OCI-LY7 (cell line): Measurements from ENCODE around the gene VGLL3. TPM values are rescaled to one million over a fixed set of nuclear protein-coding genes. Genes with fewer than 3 reads are reported as not detected.

ENCODE experiments used
- Bru-seq: library from RNA; stranded (reverse); fragments of 400-500 nt; gene quantifications from one replicate; lab custom pipeline; 2021; lab: Mats Ljungman, UMichigan
- BruChase-seq, 2 experiments: library from RNA; stranded (reverse); fragments of 400-500 nt; gene quantifications; one replicate each; lab custom pipeline; 2021; lab: Mats Ljungman, UMichigan
- BruUV-seq: library from RNA; stranded (reverse); fragments of 400-500 nt; replicated peaks from 2 replicates; lab custom pipeline; 2021; lab: Mats Ljungman, UMichigan
- CTCF ChIA-PET: fragments of 300-600 bp; sonication (Branson Sonifier 250); formaldehyde crosslinking; loops from one replicate; lab custom pipeline; 2022; ENCODE audit warnings: antibody characterized with exemption; ENCODE audit not compliant: unreplicated experiment; lab: Charles Lee
- POLR2A ChIA-PET: fragments of 300-600 bp; sonication (Branson Sonifier 250); formaldehyde crosslinking; loops from one replicate; lab custom pipeline; 2022; ENCODE audit warnings: antibody characterized with exemption; lab: Charles Lee
- DNase-seq: peaks from one replicate; pipeline ENCODE4 v3.0.0-alpha.2; 2015; ENCODE audit warnings: low spot score
- H2AFZ ChIP-seq: fragments of 200-600 bp; sonication (generic), shearing (Covaris generic); 2 replicates; pipeline ENCODE4 v1.6.1; 2014; ENCODE audit warnings: mild to moderate bottlenecking, antibody characterized with exemption, low read length, moderate library complexity
- H3K27ac ChIP-seq: fragments of 200-600 bp; sonication (generic); 2 replicates; pipeline ENCODE4 v1.5.1; 2014; ENCODE audit warnings: mixed run types, low read depth, mild to moderate bottlenecking, moderate library complexity, low read length, inconsistent platforms; ENCODE audit not compliant: poor library complexity, severe bottlenecking
- H3K36me3 ChIP-seq: fragments of 200-600 bp; sonication (generic); 2 replicates; pipeline ENCODE4 v1.6.1; 2014; ENCODE audit warnings: mild to moderate bottlenecking, antibody characterized with exemption, low read length, moderate library complexity, mixed read lengths; ENCODE audit not compliant: insufficient read depth
- H3K4me1 ChIP-seq: fragments of 200-600 bp; sonication (generic); 2 replicates; pipeline ENCODE4 v1.5.1; 2014; ENCODE audit warnings: mild to moderate bottlenecking, low read length; ENCODE audit not compliant: insufficient read depth, poor library complexity, severe bottlenecking
- H3K4me2 ChIP-seq: fragments of 200-600 bp; sonication (generic); 2 replicates; pipeline ENCODE4 v1.6.1; 2014; ENCODE audit warnings: mild to moderate bottlenecking, low read length
- H3K4me3 ChIP-seq: fragments of 200-600 bp; sonication (generic); 2 replicates; pipeline ENCODE4 v1.5.1; 2014; ENCODE audit warnings: mild to moderate bottlenecking, low read depth, low read length; ENCODE audit not compliant: poor library complexity, severe bottlenecking
- H3K79me2 ChIP-seq: fragments of 200-600 bp; sonication (generic); 2 replicates; pipeline ENCODE4 v1.6.1; 2016; ENCODE audit warnings: low read depth, mild to moderate bottlenecking, low read length, moderate library complexity, mixed read lengths; ENCODE audit not compliant: insufficient read depth
- H3K9me2 ChIP-seq: fragments of 200-600 bp; sonication (generic); 2 replicates; pipeline ENCODE4 v1.6.1; 2016; ENCODE audit warnings: mild to moderate bottlenecking, low read length, mixed read lengths; ENCODE audit not compliant: insufficient read depth
- H3K9me3 ChIP-seq: fragments of 200-600 bp; sonication (generic); 2 replicates; pipeline ENCODE4 v1.6.1; 2014; ENCODE audit warnings: mild to moderate bottlenecking, mixed run types, low read length, mixed read lengths
- H4K20me1 ChIP-seq: fragments of 200-600 bp; sonication (generic); 2 replicates; pipeline ENCODE4 v1.6.1; 2014; ENCODE audit warnings: mild to moderate bottlenecking, antibody characterized with exemption, low read length, moderate library complexity, mixed read lengths; ENCODE audit not compliant: insufficient read depth
- CTCF ChIP-seq: fragments of 200-600 bp; sonication (generic); conservative IDR thresholded peaks from 2 replicates; pipeline ENCODE4 v1.5.1; 2014; ENCODE audit warnings: mild to moderate bottlenecking, antibody characterized with exemption, low read length, moderate library complexity, mixed read lengths
- EZH2phosphoT487 ChIP-seq: fragments of 200-600 bp; sonication (generic); IDR thresholded peaks from 2 replicates; pipeline ENCODE4 v1.6.1; 2018; ENCODE audit warnings: low read depth, borderline replicate concordance, mild to moderate bottlenecking, mixed run types, antibody characterized with exemption, low read length, moderate library complexity, mixed read lengths
- intact Hi-C: fragments of 100-400 bp; cut with micrococcal nuclease; formaldehyde crosslinking; loops from one replicate; pipeline ENCODE4 v1.10.0; 2022; ENCODE audit not compliant: unreplicated experiment
- long read RNA-seq: library from polyadenylated mRNA; stranded (forward); transcript quantifications from one replicate; pipeline ENCODE4 v2.0.0, GENCODE V29; 2022
- total RNA-seq, 2 experiments: library from RNA; depleted of rRNA in 1 of 2; stranded (reverse); fragments of >200 nt in 1 of 2; shearing (Covaris generic) in 1 of 2; gene quantifications; 2 replicates each; pipeline ENCODE4 v1.2.3, GENCODE V29; 2014 to 2022

VGLL3 gene
- total RNA-seq (2014; rRNA removed; shearing (Covaris generic)) = not detected in 2 replicates
- not detected in 2 replicates for total RNA-seq (2022)
- percentile 7 among the genes with signal in this experiment for Bru-seq, nascent RNA
- BruChase-seq, experiment 1, labeled RNA remaining after a 6-hour chase = percentile 9 among the genes with signal in this experiment
- BruChase-seq, experiment 2, labeled RNA remaining after a 2-hour chase = percentile 13 among the genes with signal in this experiment
- long read RNA-seq = 0 reads

GRCh38 chr3:86990734-86991481 lies at the start of gene VGLL3:
Gene VGLL3, minus strand, starts transcription at chr3:86991149. Its CDS starts 406 bp downstream, at chr3:86990743.
- Histone ChIP-seq H3K36me3 (no peaks in the 10 kb centered on the region), H3K27ac (no peak within 1 kb of the TSS), H3K79me2 (no peaks in the 10 kb centered on the region), H3K9me3 (no peaks in the 10 kb centered on the region), H2AFZ (no peak within 1 kb of the TSS), H3K9me2 (no peaks in the 10 kb centered on the region), H3K4me2 (no peak within 1 kb of the TSS), H3K4me3 (no peak within 1 kb of the TSS), H4K20me1 (no peaks in the 10 kb centered on the region), H3K4me1 (no peaks in the 10 kb centered on the region)
- BruUV-seq = no TSS peak
- TF ChIP-seq EZH2phosphoT487 (no peak), CTCF (no peak)
- ChIA-PET POLR2A (no interaction called here), CTCF (no interaction called here)
- intact Hi-C loops = no loop called here
- no peak for DNase-seq

- Histone ChIP-seq H3K27ac (no peak overlapping the region), H3K79me2 (no peaks in the 10 kb centered on the region), H3K9me3 (no peaks in the 10 kb centered on the region), H3K9me2 (no peaks in the 10 kb centered on the region), H3K4me1 (no peaks in the 10 kb centered on the region), H3K4me2 (no peak overlapping the region), H3K36me3 (no peaks in the 10 kb centered on the region), H4K20me1 (no peaks in the 10 kb centered on the region), H3K4me3 (no peak overlapping the region), H2AFZ (no peak overlapping the region)
- intact Hi-C loops = no loop called here
- ChIA-PET CTCF (no interaction called here), POLR2A (no interaction called here)
- TF ChIP-seq CTCF (no peak), EZH2phosphoT487 (no peak)
- no TSS peak for BruUV-seq
- DNase-seq = no peak
Observed at GRCh38 chr3:87037652-87038051, 46.7 kb upstream of the VGLL3 start.

GRCh38 chr3:87036671-87037070 lies 45.7 kb upstream of the VGLL3 start:
- Histone ChIP-seq H3K79me2 (no peaks in the 10 kb centered on the region), H3K9me3 (no peaks in the 10 kb centered on the region), H2AFZ (no peak overlapping the region), H3K4me2 (no peak overlapping the region), H3K4me3 (no peak overlapping the region), H3K9me2 (no peaks in the 10 kb centered on the region), H3K4me1 (no peaks in the 10 kb centered on the region), H3K36me3 (no peaks in the 10 kb centered on the region), H4K20me1 (no peaks in the 10 kb centered on the region), H3K27ac (no peak overlapping the region)
- BruUV-seq = no TSS peak
- intact Hi-C loops = no loop called here
- ChIA-PET POLR2A (no interaction called here), CTCF (no interaction called here)
- TF ChIP-seq CTCF (no peak), EZH2phosphoT487 (no peak)
- DNase-seq = no peak
